ENCODE data around the gene GNB1L. TPM values are rescaled to one million over a fixed set of nuclear protein-coding genes. Genes with fewer than 3 reads are reported as not detected.

Gene GNB1L
- total RNA-seq, 1 experiment from 2014 or later: 17.9 TPM

GRCh38 chr22:19791894-19792293 lies 62.8 kb downstream of the GNB1L start:
- Histone ChIP-seq H3K27ac (ENCODE audit: low read depth, low read length, poor library complexity, severe bottlenecking) (no peak overlapping the region), H3K4me1 (ENCODE audit: insufficient read depth, low read length, poor library complexity, severe bottlenecking) (peaks cover 6% of the 10 kb centered on the region), H3K9me3 (ENCODE audit: low read depth, low read length, poor library complexity, severe bottlenecking) (peaks cover 5% of the 10 kb centered on the region), H3K27me3 (replicated peaks; ENCODE audit: insufficient read depth, low read depth, low read length, poor library complexity) (no peaks in the 10 kb centered on the region), H3K36me3 (ENCODE audit: insufficient read depth, low read length, poor library complexity, severe bottlenecking) (no peaks in the 10 kb centered on the region), H3K4me3 (ENCODE audit: low read depth, low read length, poor library complexity, severe bottlenecking) (no peak overlapping the region)
- CTCF ChIA-PET: no interaction called here
- BruUV-seq (replicated peaks): no TSS peak
- POLR2A ChIA-PET (ENCODE audit: low non-redundant PET): no interaction called here
- TF ChIP-seq EZH2 (IDR thresholded peaks at IDR 0.05; ENCODE audit: borderline replicate concordance, low read depth, low read length, poor library complexity, severe bottlenecking) (no peak), CTCF (conservative IDR thresholded peaks at IDR 0.05; ENCODE audit: low read depth, low read length) (no peak)
- intact Hi-C loops (cut with micrococcal nuclease; ENCODE audit: unreplicated experiment): no loop called here
- DNase-seq (ENCODE audit: low spot score): no peak

- peaks cover 5% of the 10 kb centered on the region for H3K9me3 ChIP-seq (ENCODE audit: low read depth, low read length, poor library complexity, severe bottlenecking)
- no peak for DNase-seq (ENCODE audit: low spot score)
- no peak for TF ChIP-seq CTCF (conservative IDR thresholded peaks at IDR 0.05; ENCODE audit: low read depth, low read length)
- TF ChIP-seq EZH2 (IDR thresholded peaks at IDR 0.05; ENCODE audit: borderline replicate concordance, low read depth, low read length, poor library complexity, severe bottlenecking): no peak
- BruUV-seq (replicated peaks): no TSS peak
- H3K4me3 ChIP-seq (ENCODE audit: low read depth, low read length, poor library complexity, severe bottlenecking): no peak overlapping the region
- ChIA-PET CTCF (no interaction called here), POLR2A (ENCODE audit: low non-redundant PET) (no interaction called here)
- no peaks in the 10 kb centered on the region for H3K27me3 ChIP-seq (replicated peaks; ENCODE audit: insufficient read depth, low read depth, low read length, poor library complexity)
- H3K36me3 ChIP-seq (ENCODE audit: insufficient read depth, low read length, poor library complexity, severe bottlenecking): no peaks in the 10 kb centered on the region
- H3K27ac ChIP-seq (ENCODE audit: low read depth, low read length, poor library complexity, severe bottlenecking): no peak overlapping the region
- intact Hi-C loops (cut with micrococcal nuclease; ENCODE audit: unreplicated experiment): no loop called here
- peaks cover 6% of the 10 kb centered on the region for H3K4me1 ChIP-seq (ENCODE audit: insufficient read depth, low read length, poor library complexity, severe bottlenecking)
Measured at GRCh38 chr22:19791243-19791642, 63.4 kb downstream of the GNB1L start.

GRCh38 chr22:19789828-19790227 lies 64.8 kb downstream of the GNB1L start:
- BruUV-seq (replicated peaks): no TSS peak
- H3K4me1 ChIP-seq (ENCODE audit: insufficient read depth, low read length, poor library complexity, severe bottlenecking): peaks cover 6% of the 10 kb centered on the region
- H3K4me3 ChIP-seq (ENCODE audit: low read depth, low read length, poor library complexity, severe bottlenecking): no peak overlapping the region
- peaks cover 5% of the 10 kb centered on the region for H3K9me3 ChIP-seq (ENCODE audit: low read depth, low read length, poor library complexity, severe bottlenecking)
- TF ChIP-seq EZH2 (IDR thresholded peaks at IDR 0.05; ENCODE audit: borderline replicate concordance, low read depth, low read length, poor library complexity, severe bottlenecking) (no peak), CTCF (conservative IDR thresholded peaks at IDR 0.05; ENCODE audit: low read depth, low read length) (no peak)
- H3K36me3 ChIP-seq (ENCODE audit: insufficient read depth, low read length, poor library complexity, severe bottlenecking): no peaks in the 10 kb centered on the region
- no peak for DNase-seq (ENCODE audit: low spot score)
- no peak overlapping the region for H3K27ac ChIP-seq (ENCODE audit: low read depth, low read length, poor library complexity, severe bottlenecking)
- CTCF ChIA-PET: no interaction called here
- POLR2A ChIA-PET (ENCODE audit: low non-redundant PET): no interaction called here
- H3K27me3 ChIP-seq (replicated peaks; ENCODE audit: insufficient read depth, low read depth, low read length, poor library complexity): no peaks in the 10 kb centered on the region
- intact Hi-C loops (cut with micrococcal nuclease; ENCODE audit: unreplicated experiment): no loop called here

Measured in A673 (cell line).